Hepatocyte (in vitro differentiated cells): Measurements from ENCODE around the gene GDI1. TPM values are rescaled to one million over a fixed set of nuclear protein-coding genes. Genes with fewer than 3 reads are reported as not detected.

Experiments used
- DNase-seq: peaks from one replicate; pipeline ENCODE4 v3.0.0-alpha.2; 2016; ENCODE audit warnings: low spot score
- H2AFZ ChIP-seq: fragments of 200-600 bp; sonication (generic); 2 replicates; pipeline ENCODE4 v1.6.0; 2016; ENCODE audit warnings: antibody characterized with exemption, mild to moderate bottlenecking
- H3K27ac ChIP-seq: fragments of 200-600 bp; sonication (generic); 2 replicates; pipeline ENCODE4 v1.5.1; 2016; ENCODE audit warnings: mild to moderate bottlenecking
- H3K27me3 ChIP-seq: fragments of 200-600 bp; sonication (generic); 2 replicates; pipeline ENCODE4 v1.6.1; 2016
- H3K36me3 ChIP-seq: fragments of 200-600 bp; sonication (generic); replicated peaks from 2 replicates; pipeline ENCODE4 v1.5.1; 2016; ENCODE audit warnings: low read depth; ENCODE audit not compliant: insufficient read depth
- H3K4me1 ChIP-seq: fragments of 200-600 bp; sonication (generic); 2 replicates; pipeline ENCODE4 v1.5.1; 2016; ENCODE audit warnings: mild to moderate bottlenecking, moderate library complexity; ENCODE audit not compliant: insufficient read depth
- H3K4me2 ChIP-seq: fragments of 200-600 bp; sonication (generic); 2 replicates; pipeline ENCODE4 v1.6.0; 2016
- H3K4me3 ChIP-seq: fragments of 200-600 bp; sonication (generic); 2 replicates; pipeline ENCODE4 v1.5.1; 2016; ENCODE audit warnings: mild to moderate bottlenecking
- H3K79me2 ChIP-seq: fragments of 200-600 bp; sonication (generic); 2 replicates; pipeline ENCODE4 v1.6.0; 2017; ENCODE audit warnings: mild to moderate bottlenecking
- H3K9me2 ChIP-seq: fragments of 200-600 bp; sonication (generic); replicated peaks from 2 replicates; pipeline ENCODE4 v1.6.0; 2017; ENCODE audit warnings: mild to moderate bottlenecking; ENCODE audit not compliant: insufficient read depth
- H3K9me3 ChIP-seq: fragments of 200-600 bp; sonication (generic); 2 replicates; pipeline ENCODE4 v1.5.1; 2016; ENCODE audit warnings: low read depth, mild to moderate bottlenecking
- H4K20me1 ChIP-seq: fragments of 200-600 bp; sonication (generic); 2 replicates; pipeline ENCODE4 v1.6.0; 2016; ENCODE audit warnings: mild to moderate bottlenecking; ENCODE audit not compliant: insufficient read depth, poor library complexity, severe bottlenecking
- EZH2 ChIP-seq: fragments of 200-600 bp; sonication (generic); IDR thresholded peaks from 2 replicates; pipeline ENCODE4 v1.6.1; 2016; ENCODE audit warnings: antibody characterized with exemption, mild to moderate bottlenecking, borderline replicate concordance
- EZH2phosphoT487 ChIP-seq: fragments of 200-600 bp; sonication (generic); IDR thresholded peaks from one replicate; pipeline ENCODE4 v1.6.1; 2018; ENCODE audit warnings: antibody characterized with exemption, mild to moderate bottlenecking, low read depth, moderate library complexity; ENCODE audit not compliant: unreplicated experiment, severe bottlenecking
- WGBS: methylation state at CpG from one replicate; pipeline ENCODE4 v1.1.6; 2016; ENCODE audit warnings: low lambda C conversion rate; ENCODE audit errors: missing lambda C conversion rate; 5-methylcytosine and 5-hydroxymethylcytosine counted together
- polyA plus RNA-seq: library from polyadenylated mRNA; unstranded; fragments of >200 nt; fragmentation: Nextera tagmentation; extraction: Ambion mirVana; gene quantifications from 2 replicates; pipeline ENCODE4 v1.2.1, GENCODE V29; 2016
- total RNA-seq: library from RNA; depleted of rRNA; stranded (reverse); fragments of >200 nt; gene quantifications from 2 replicates; pipeline ENCODE4 v1.2.3, GENCODE V29; 2014
- TF ChIP-seq, protein P1 (sequence below): fragments of 200-600 bp; sonication (generic); IDR thresholded peaks from 2 replicates; pipeline ENCODE4 v1.5.1; 2016; ENCODE audit warnings: antibody characterized with exemption, mild to moderate bottlenecking; ENCODE audit not compliant: poor library complexity

The GDI1 gene
- total and polyA plus RNA-seq, 2 experiments from 2014 or later: 101 to 102 TPM

DNA sequence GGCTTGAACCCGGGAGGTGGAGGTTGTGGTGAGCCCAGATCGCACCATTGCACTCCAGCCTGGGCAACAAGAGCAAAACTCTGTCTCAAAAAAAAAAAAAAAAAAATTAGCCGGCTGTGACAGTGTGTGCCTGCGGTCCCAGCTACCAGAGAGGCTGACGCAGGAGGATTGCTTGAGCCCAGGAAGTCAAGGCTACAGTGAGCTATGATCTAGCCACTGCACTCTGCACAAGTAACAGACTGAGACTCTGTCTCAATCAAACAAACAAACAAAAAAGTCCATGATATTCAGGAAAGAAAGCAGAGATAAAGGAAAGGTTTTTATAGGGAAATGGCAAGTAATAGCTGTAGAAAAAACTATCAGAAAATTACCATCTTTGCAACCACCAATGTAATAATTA, 44.2 kb downstream of the GDI1 start:
- no peak for DNase-seq
- Histone ChIP-seq H3K27me3 (no peaks in the 10 kb centered on the region), H2AFZ (no peak overlapping the region), H3K36me3 (no peaks in the 10 kb centered on the region), H3K4me3 (no peak overlapping the region), H4K20me1 (no peaks in the 10 kb centered on the region), H3K9me2 (no peaks in the 10 kb centered on the region), H3K9me3 (no peaks in the 10 kb centered on the region), H3K4me1 (no peaks in the 10 kb centered on the region), H3K27ac (no peak overlapping the region), H3K79me2 (peaks cover 3% of the 10 kb centered on the region), H3K4me2 (no peak overlapping the region)
- TF ChIP-seq, protein P1, sequence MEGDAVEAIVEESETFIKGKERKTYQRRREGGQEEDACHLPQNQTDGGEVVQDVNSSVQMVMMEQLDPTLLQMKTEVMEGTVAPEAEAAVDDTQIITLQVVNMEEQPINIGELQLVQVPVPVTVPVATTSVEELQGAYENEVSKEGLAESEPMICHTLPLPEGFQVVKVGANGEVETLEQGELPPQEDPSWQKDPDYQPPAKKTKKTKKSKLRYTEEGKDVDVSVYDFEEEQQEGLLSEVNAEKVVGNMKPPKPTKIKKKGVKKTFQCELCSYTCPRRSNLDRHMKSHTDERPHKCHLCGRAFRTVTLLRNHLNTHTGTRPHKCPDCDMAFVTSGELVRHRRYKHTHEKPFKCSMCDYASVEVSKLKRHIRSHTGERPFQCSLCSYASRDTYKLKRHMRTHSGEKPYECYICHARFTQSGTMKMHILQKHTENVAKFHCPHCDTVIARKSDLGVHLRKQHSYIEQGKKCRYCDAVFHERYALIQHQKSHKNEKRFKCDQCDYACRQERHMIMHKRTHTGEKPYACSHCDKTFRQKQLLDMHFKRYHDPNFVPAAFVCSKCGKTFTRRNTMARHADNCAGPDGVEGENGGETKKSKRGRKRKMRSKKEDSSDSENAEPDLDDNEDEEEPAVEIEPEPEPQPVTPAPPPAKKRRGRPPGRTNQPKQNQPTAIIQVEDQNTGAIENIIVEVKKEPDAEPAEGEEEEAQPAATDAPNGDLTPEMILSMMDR: no peak
- no peak for TF ChIP-seq EZH2
- no peak for TF ChIP-seq EZH2phosphoT487
- WGBS: 89% methylated on average over 5 of the region's 5 CpGs

DNA sequence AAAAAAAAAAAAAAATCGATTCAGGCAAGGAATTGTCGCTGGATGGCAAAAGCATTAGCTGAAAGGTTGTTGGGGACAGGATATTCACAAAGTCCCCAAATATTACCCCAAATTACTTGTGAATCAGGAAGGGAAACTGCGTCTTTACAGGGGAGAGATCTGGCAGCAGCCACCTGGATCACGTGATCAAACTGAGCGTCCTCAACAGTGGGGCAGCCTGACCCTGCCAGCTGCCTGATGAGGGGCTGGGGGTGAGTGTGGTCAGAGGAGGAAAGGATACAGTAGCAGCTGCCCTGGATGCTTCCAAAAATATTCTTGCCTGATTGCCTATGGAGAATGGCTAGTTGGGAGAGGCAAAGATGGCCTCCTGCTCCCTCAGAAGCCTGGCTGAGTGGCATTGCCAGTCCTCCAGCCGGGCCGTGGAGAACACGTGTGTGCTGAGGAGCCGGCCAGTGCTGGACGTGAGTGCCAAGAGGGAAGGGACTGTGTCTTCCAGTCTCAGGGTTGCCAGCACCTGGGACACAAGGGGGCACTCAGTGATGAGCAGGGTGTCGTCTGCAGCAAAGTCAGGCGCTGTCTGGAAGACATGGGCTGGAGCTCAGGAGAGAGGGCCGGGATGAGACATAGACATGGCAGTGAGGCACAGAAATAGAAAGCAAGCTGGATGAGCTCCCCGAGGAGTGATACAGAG, 45.1 kb downstream of the GDI1 start:
- no peak overlapping the region for H3K4me3 ChIP-seq
- no peaks in the 10 kb centered on the region for H3K36me3 ChIP-seq
- no peak overlapping the region for H3K27ac ChIP-seq
- H3K9me2 ChIP-seq: no peaks in the 10 kb centered on the region
- TF ChIP-seq EZH2phosphoT487 (no peak), EZH2 (no peak)
- no peaks in the 10 kb centered on the region for H3K9me3 ChIP-seq
- no peaks in the 10 kb centered on the region for H4K20me1 ChIP-seq
- H3K4me1 ChIP-seq: no peaks in the 10 kb centered on the region
- no peak overlapping the region for H3K4me2 ChIP-seq
- no peaks in the 10 kb centered on the region for H3K27me3 ChIP-seq
- H3K79me2 ChIP-seq: peaks cover 3% of the 10 kb centered on the region
- H2AFZ ChIP-seq: no peak overlapping the region
- DNase-seq: no peak
- WGBS: 78% methylated on average over 14 of the region's 14 CpGs

DNA sequence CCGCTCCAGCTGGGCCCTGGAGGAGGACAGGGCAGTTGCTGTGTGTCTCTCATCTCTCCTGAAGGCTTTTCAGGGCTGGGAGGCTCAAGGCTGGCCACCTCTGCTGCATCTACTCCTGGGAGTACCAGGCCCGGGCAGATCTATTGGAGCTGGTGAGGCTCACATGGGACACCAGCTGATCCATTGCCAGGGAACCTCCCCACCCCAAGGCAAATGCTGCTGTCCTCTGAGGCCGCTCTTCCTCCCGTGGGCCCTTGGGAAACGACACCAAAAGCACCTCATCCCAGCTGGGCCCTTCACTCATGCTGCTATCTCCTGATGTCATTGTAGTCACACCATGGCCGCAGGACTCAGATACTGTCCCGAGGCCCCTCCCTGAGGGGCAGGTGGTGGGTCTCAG, 45.8 kb downstream of the GDI1 start:
- Histone ChIP-seq H3K79me2 (peaks cover 3% of the 10 kb centered on the region), H3K4me2 (no peak overlapping the region), H3K27ac (no peak overlapping the region), H4K20me1 (no peaks in the 10 kb centered on the region), H3K36me3 (no peaks in the 10 kb centered on the region), H3K4me1 (no peaks in the 10 kb centered on the region), H2AFZ (no peak overlapping the region), H3K9me3 (no peaks in the 10 kb centered on the region), H3K9me2 (no peaks in the 10 kb centered on the region), H3K27me3 (no peaks in the 10 kb centered on the region), H3K4me3 (no peak overlapping the region)
- 79% methylated on average over 7 of the region's 7 CpGs for WGBS
- no peak for DNase-seq
- TF ChIP-seq EZH2: no peak
- TF ChIP-seq, protein P1: no peak
- no peak for TF ChIP-seq EZH2phosphoT487

- no peaks in the 10 kb centered on the region for H3K4me1 ChIP-seq
- H3K4me3 ChIP-seq: no peak overlapping the region
- no peaks in the 10 kb centered on the region for H4K20me1 ChIP-seq
- no peaks in the 10 kb centered on the region for H3K9me3 ChIP-seq
- TF ChIP-seq, protein P1: no peak
- TF ChIP-seq EZH2phosphoT487 (no peak), EZH2 (no peak)
- H3K36me3 ChIP-seq: no peaks in the 10 kb centered on the region
- H3K4me2 ChIP-seq: no peak overlapping the region
- H3K27ac ChIP-seq: no peak overlapping the region
- no peaks in the 10 kb centered on the region for H3K9me2 ChIP-seq
- DNase-seq: no peak
- 81% methylated on average over 7 of the region's 7 CpGs for WGBS
- no peak overlapping the region for H2AFZ ChIP-seq
- peaks cover 3% of the 10 kb centered on the region for H3K79me2 ChIP-seq
- H3K27me3 ChIP-seq: no peaks in the 10 kb centered on the region
Measured at GRCh38 chrX:154483325-154483724, 46.4 kb downstream of the GDI1 start.
